ENCODE measurements around the gene LDB1. TPM values are rescaled to one million over a fixed set of nuclear protein-coding genes. Genes with fewer than 3 reads are reported as not detected.
A peak's percentile ranks its signal among the peaks of the same experiment; 100 is the strongest.

LDB1 gene
- total and polyA plus RNA-seq, 8 donors = 12.5 to 32.1 (median 18.2) TPM

DNA sequence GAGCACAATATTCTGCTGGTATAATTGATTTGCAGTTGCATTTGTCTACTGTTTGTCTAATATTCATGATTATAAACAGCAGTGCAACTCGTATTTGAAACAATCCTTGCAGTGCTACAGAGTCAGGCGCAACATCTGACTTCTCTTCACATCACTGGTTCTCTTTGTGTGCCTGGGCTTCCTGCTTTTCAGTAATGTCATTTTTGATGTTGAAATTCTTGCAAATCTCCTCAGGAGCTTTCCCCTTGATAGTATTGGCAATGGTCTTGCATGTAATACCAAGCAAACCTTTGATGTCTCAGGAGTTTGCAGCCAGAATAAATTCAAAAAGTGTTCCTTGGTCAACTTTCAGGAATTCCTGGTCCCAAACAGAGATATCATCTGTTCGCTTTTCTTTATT is 34.8 kb downstream of the LDB1 start:
- H3K9me3 ChIP-seq = no peaks in the 10 kb centered on the region
- FAIRE-seq (no peak), DNase-seq (no peak), ATAC-seq (no peak)
- H3K27ac ChIP-seq = no peak overlapping the region
- intact Hi-C loops (cut with DNase I) = no loop called here
- H3K36me3 ChIP-seq = no peaks in the 10 kb centered on the region
- no peaks in the 10 kb centered on the region for H3K27me3 ChIP-seq
- H3K4me1 ChIP-seq = no peaks in the 10 kb centered on the region
- 81 to 88% methylated on average over 3 of the region's 3 CpGs for WGBS, 2 donors
- TF ChIP-seq, protein P1, sequence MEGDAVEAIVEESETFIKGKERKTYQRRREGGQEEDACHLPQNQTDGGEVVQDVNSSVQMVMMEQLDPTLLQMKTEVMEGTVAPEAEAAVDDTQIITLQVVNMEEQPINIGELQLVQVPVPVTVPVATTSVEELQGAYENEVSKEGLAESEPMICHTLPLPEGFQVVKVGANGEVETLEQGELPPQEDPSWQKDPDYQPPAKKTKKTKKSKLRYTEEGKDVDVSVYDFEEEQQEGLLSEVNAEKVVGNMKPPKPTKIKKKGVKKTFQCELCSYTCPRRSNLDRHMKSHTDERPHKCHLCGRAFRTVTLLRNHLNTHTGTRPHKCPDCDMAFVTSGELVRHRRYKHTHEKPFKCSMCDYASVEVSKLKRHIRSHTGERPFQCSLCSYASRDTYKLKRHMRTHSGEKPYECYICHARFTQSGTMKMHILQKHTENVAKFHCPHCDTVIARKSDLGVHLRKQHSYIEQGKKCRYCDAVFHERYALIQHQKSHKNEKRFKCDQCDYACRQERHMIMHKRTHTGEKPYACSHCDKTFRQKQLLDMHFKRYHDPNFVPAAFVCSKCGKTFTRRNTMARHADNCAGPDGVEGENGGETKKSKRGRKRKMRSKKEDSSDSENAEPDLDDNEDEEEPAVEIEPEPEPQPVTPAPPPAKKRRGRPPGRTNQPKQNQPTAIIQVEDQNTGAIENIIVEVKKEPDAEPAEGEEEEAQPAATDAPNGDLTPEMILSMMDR (IDR thresholded peaks at IDR 0.05) = no peak
- H3K4me3 ChIP-seq = no peak overlapping the region

DNA sequence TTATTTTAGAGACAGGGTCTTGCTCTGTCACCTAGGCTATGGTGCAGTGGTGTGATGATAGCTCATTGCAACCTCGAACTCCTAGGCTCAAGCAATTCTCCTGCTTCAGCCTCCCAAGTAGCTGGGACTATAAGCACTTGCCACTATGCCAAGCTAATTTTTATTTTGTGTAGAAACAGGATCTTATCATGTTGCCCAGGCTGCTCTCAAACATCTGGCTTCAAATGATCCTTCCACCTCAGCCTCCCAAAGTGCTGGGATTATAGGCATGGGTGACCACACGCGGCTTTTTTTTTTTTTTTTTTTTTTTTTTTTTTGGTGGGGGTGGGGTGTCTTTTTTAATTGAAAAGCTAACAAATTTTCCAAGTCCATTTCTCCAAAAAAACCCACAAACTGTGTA is 36.6 kb downstream of the LDB1 start:
- no peaks in the 10 kb centered on the region for H3K9me3 ChIP-seq
- intact Hi-C loops (cut with DNase I) = no loop called here
- ATAC-seq (no peak), FAIRE-seq (no peak), DNase-seq (no peak)
- TF ChIP-seq, protein P1 (IDR thresholded peaks at IDR 0.05) = no peak
- no peak overlapping the region for H3K27ac ChIP-seq
- H3K27me3 ChIP-seq = no peaks in the 10 kb centered on the region
- no peaks in the 10 kb centered on the region for H3K36me3 ChIP-seq
- no peak overlapping the region for H3K4me3 ChIP-seq
- no peaks in the 10 kb centered on the region for H3K4me1 ChIP-seq
- WGBS, 2 donors = 88 to 94% methylated on average over 3 of the region's 3 CpGs

DNA sequence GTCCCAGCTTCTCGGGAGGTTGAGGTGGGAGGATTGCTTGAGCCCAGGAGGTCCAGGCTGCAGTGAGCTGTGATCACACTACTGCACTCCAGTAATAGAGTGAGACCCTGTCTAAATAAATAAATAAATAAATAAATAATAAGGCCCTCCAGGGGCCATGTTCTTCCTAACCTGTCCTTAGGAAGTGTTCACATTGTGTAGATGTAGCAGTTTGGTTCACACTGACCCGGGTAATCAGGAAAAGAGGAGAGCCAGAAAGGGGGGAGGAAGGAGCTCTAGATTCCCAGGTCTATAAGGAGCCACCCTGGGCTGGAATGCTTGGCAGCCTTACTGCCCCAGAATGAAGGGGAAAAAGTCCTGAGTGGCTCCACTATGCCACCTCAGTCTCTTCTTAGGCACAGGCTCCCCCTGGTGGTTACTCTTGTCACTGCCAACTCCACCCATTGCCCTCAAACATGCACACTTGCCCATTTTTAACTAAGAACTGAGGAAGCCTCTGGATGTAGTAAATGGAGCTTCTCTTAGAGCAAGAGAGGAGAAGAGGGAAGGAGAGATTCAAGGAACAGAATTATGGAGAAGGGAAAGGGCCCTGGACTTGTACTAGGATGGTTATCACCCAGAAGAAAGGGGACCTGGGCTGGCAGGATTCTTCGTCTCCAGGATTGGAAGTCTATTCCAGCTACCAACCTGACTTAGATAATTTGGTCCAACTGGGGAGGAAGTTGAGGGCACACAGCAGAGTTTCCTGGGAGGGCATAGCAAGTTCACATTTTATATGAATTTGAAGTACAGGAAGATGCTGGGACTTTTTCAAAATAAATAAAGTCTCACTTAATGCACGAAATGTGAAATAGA is 47.3 kb downstream of the LDB1 start:
- peak; percentile 60 to 85 (median 76) for DNase-seq
- H3K9me3 ChIP-seq = no peaks in the 10 kb centered on the region
- WGBS, 2 donors = 73 to 75% methylated on average over 4 of the region's 4 CpGs
- no peaks in the 10 kb centered on the region for H3K36me3 ChIP-seq
- H3K27ac ChIP-seq = no peak overlapping the region
- intact Hi-C loops (cut with DNase I) = no loop called here
- H3K4me3 ChIP-seq = no peak overlapping the region
- TF ChIP-seq, protein P1 (IDR thresholded peaks at IDR 0.05) = peak; percentile 87 to 92 (median 90)
- peak; percentile 74 to 99 (median 93) for ATAC-seq
- H3K27me3 ChIP-seq = no peaks in the 10 kb centered on the region
- peaks cover 0 to 2% (median 0%) of the 10 kb centered on the region in 3 donors for H3K4me1 ChIP-seq
- FAIRE-seq = no peak

DNA sequence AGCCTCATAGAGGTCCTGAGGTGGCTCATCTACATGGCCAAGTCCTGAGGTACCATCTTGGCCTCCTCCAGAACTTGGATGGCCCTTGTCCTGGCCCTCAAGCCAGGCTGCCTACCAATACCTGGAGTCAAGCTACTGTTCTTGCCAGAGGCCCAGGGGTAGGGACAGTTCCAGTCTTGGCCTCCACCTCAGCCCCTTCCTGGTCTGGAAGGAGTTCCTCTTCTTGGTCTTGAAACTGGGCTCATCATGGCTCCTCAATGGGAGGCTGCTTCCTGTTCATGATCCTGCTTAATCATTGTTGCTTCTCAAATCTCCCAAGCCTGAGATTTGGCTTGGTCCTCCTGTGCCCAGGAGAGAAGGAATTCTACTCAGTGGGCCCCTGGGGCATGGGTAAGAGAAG is 51.1 kb downstream of the LDB1 start:
- no peaks in the 10 kb centered on the region for H3K36me3 ChIP-seq
- peaks cover 7 to 18% (median 9%) of the 10 kb centered on the region in 3 donors for H3K4me1 ChIP-seq
- no peak overlapping the region for H3K27ac ChIP-seq
- no peak for DNase-seq
- H3K9me3 ChIP-seq = no peaks in the 10 kb centered on the region
- TF ChIP-seq, protein P1 (IDR thresholded peaks at IDR 0.05) = no peak
- no peaks in the 10 kb centered on the region for H3K27me3 ChIP-seq
- no peak for FAIRE-seq
- no peak for ATAC-seq
- no peak overlapping the region for H3K4me3 ChIP-seq
- intact Hi-C loops (cut with DNase I) = no loop called here

DNA sequence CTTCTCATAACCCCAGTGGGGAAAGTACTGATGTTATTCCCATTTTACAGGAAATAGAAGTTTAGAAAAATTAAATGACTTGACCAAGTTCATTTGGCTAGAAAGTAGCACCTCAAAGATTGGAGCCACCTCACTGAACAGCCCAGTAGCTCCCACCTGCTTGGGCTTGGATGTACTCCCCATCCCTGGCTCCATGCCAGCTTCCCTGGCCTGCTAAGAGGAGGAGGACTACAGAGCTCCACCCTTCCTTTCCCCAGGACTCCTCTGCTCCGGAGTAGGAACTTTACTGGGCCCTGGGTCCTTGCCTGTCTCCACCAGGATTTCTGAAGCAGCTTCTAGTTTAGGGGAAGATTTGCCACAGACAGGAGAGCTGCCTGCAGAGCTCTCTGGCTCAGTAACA is 52.0 kb downstream of the LDB1 start:
- Histone ChIP-seq H3K27ac (no peak overlapping the region), H3K36me3 (no peaks in the 10 kb centered on the region), H3K9me3 (no peaks in the 10 kb centered on the region), H3K27me3 (no peaks in the 10 kb centered on the region), H3K4me1 (peaks cover 7 to 18% (median 9%) of the 10 kb centered on the region in 3 donors), H3K4me3 (no peak overlapping the region)
- 30 to 40% methylated on average over 1 of the region's 1 CpG for WGBS, 2 donors
- DNase-seq (peak in 4 of 6 donors; percentile 31 to 77 (median 68)), FAIRE-seq (no peak), ATAC-seq (no peak)
- TF ChIP-seq, protein P1 (IDR thresholded peaks at IDR 0.05) = no peak
- intact Hi-C loops (cut with DNase I) = no loop called here
